GM21825 (cell line): Measurements from ENCODE around the gene SSTR5.

Source experiments
- ATAC-seq: cut with Tn5 transposase; IDR thresholded peaks from one replicate; pipeline ENCODE4 v1.9.1; 2021; ENCODE audit warnings: mild to moderate bottlenecking, moderate library complexity; ENCODE audit not compliant: unreplicated experiment

Gene SSTR5

DNA sequence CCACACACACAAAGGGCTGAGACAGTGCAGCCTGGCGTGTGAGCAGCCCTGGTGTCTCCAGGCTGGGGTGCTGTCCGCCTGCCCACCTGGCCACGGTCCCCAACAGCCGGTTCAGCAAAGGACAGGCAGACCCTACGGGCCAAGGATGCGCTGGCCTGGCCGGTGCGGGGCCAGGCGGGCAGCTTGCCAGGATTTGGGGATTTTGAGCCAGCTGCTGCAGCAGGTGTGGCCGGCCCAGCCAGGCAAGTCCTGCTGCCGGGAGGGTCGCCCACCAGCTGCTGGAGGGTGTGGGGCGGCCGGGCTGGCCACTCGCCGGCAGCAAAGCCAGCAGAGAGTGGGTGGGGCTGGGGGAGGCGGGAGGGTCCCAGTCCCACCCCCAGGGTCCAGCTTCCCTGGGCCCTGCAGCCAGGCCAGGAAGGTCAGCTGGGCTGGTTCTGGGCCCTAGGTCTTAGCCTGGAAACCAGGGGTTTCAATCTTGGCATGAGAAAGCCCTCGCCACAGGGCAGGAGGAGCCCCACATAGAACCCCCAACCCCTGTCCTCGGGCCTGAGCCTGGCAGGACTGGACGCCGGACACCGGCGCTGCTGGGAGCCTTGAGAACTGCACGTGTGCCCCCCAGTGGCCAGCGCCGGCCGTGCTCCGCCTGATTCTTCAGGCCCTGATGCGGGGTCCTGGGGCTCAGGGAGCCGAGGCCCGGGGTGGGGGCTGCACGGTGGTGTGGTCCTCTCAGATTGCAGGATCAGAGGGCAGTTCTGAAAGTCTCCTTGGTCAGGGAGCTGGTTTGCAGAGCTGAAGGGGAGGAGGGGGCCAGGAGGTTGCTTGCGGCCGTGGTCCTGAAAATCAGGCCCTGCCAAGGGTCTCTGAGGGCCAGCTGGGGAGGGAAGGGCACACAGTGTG, 17.6 kb upstream of the SSTR5 start:
- no peak for ATAC-seq

DNA sequence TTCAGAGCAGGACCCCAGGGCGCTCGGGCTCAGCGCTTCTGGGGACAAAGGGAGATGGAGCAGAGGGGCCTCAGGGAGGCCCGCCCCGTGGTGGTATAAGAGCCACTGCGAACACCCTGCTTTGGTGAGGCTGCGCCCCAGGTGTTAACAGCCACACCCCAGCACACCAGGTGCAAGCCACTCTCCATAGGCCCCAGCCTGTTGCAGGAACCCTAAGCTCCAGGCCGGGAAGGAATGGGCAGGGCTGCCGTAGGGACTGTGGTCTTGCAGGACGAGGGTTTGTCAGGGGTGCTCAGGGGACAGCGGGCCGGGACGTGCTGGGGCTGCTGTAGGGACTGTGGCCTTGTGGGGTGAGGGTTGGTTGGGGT, 17.0 kb upstream of the SSTR5 start:
- ATAC-seq, result no peak

DNA sequence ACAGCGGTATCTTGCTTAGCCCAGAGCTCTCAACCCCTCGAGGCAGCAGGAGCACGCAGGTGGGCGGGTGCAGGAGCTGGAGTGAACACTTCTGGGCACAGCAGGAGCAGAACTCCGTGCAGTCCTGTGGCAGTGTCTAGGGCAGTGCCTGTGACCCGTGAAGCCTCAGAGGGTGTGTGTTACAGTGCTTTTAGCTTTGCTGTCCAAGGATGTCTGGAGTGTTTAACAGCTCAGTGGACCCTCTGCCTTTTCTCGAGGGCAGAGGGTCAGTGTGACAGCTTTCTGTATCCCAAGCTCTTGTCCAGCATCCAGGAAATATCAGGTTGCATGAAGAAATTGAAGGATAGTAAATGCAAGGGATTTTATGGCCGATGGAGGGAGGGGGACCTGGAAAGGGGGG, 16.4 kb upstream of the SSTR5 start:
- ATAC-seq, result no peak

DNA sequence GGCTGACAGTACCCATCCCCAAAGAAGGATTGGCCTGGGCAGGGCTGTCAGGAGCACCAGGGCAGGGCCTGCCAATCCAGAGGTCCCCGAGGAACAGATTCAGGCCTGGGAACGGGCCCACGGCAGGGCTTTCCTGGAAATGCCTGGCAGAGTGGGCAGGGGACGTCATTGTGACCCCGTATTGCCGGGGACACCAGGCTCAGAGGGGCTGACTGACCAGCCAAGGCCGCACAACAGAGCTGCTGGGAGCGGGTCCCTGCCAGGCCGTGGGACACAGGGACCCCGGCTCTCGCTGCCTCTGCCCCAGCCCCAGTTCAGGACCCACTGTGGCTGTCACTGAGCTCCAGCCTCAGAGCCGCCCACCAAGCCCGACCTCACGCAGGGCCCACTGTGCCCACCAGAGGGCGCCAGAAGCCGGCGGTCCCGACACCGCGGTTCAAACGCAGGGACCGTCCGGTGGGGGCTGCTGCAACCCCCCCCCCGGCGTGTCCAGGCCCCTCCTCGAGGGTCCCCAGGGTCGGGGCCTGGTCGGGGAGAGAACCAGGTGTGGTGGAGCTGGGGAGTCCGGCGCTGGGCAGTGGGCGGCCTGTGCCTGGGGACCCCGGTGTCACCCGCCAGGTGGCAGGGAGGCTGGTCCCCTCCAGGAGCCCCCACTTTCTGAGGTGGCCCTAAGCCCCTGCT, 15.2 kb upstream of the SSTR5 start:
- ATAC-seq, result no peak

DNA sequence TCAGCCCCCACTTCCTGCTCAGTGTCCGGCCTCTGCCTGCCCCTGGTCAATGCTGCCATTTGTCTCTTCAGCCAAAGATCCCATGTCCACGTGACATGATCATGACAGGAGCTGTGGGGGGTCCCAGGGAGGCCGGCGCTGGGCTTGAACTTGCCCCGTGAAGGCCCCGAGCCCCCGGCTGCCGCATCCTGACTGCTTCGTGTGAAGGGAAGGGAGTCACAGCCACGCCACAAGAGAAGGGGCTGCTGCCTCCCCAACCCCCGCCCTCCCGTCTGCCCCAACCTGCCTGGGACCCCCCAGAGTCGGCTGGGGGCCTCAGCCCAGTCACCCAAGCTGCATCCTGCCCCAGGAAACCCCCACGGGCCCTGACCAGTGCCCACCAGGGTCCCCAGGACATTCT, 14.3 kb upstream of the SSTR5 start:
- ATAC-seq, result no peak

DNA sequence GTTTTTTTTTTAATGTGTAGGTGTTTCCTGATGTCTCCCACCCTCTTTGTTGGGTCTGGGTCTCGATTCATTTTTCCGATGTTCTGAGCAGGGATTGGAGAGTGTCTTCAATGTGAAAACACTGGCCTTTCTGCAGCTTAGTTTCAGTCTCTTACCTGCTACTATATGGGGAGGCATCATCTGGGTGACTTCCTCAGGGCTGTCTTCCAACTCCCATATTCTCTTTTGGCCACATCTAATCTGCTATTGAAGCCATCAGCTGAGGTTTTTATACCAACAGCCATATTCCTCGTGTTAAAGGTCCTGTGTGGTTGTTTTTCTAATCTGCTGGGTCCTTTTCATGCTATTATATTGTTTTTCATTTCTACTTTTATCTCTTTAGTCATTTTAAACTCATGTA, 13.2 kb upstream of the SSTR5 start:
- no peak for ATAC-seq

DNA sequence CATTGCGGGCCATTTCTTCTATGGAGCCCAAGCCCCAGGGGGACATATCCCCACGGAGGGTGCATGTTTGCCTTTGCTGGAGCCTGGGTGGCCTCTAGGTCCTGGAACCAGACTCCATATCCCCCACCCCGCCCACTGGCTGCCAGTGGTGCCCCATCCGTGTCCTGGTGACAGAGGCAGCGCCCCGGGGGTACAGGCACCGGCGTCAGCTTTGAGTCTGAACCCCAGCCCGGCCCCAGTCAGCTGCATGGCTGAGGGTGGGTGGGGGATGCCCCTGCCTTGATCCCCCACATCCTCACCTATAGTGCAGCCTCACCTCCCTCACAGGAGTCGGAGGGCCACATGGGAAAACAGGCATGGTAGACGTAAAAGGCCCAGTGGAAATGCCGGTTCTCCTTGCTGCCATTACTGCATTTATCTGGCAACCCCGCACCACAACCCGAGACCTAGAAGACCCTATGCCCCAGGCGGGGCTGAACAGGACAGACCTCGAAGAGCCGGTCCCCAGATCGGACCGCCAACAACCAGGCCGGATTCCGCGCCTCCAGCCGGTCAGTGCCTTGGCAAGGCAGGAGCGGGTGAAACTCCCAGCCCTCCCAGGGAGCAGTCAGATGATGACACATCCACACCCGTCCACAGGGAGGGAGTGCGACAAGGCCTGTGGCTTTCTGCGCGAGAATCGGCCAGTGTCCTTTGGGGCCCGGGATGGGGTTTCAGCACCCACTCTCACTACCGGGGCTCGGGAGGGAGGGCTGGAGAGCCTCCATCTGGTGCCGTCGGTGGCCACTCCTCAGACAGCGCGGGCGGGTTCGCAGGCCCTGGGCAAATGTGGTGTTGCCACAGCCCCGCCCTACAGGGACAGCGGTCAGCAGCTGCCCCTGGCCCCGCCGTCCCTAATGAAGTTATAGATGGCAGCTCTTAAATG, 11.9 kb upstream of the SSTR5 start:
- ATAC-seq, result no peak

DNA sequence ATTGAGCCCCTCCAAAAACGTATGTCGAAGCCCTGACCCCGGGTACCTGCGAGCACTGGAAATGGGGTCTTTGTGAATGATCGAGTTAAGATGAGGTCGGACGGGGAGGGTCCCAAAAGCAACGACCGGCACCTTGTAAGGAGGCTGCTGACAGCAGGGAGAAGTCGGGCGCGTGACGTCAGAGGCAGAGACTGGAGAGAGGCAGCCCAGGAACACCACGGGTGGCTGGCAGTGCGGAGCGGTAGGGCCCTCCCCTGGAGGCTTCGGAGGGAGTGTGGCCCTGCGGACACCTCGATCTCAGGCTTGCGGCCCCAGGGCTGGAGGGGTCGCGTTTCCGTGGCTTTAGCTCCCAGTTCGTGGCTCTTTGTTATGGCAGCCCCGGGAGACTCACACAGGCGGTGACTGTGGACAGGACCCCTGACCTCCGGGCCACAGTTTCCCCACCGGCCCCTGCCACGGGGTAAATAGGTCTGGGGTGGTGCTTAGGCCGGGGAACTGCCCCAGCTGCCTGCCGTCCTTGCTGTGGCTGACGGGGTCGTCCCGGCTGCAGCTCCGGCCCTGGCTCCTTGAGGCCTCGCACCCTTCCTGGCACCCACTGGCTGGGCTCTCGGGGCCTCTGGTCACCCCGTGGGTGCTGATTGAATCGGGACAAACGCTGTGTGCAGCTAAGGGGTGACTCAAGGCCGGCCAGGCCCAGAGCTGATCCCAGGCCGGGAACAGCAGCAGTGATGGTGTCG, 10.6 kb upstream of the SSTR5 start:
- ATAC-seq, result no peak

DNA sequence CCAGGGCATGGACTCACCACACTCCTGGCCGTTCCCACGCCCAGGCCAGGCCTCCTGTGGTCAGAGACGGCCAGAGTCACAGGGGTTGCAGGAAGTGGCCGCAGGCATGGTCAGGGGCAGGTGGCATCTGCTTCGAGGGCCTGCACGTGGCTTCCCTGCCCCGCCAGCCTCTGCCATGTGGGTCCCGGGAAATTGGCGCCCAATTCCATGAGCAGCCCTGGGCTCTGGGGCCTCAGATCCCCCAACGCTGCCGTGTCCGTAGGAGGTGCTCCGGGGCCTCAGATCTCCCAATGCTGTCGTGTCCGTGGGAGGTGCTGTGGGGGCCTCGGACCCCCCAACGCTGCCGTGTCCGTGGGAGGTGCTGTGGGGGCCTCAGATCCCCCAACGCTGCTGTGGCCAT, 9.7 kb upstream of the SSTR5 start:
- ATAC-seq, result no peak

DNA sequence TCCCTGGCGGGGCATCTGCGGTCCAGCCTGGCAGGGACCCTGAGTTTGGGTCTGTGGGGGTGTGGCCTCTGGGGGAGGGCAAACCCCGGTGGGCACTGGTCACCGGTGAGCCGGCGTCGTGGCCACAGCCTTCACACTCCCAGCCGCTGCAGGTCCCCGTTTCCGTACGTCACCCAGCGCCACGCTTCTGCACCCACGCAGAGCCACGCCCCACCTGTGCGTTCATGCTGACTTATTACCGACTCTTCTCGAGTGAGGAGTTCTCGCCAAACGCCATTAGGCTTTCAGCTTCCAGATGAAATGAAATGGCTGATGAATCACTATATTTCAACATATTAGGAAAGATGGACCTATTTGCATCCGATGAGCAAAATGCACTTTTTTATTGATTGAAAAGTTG, 8.8 kb upstream of the SSTR5 start:
- ATAC-seq, result no peak

DNA sequence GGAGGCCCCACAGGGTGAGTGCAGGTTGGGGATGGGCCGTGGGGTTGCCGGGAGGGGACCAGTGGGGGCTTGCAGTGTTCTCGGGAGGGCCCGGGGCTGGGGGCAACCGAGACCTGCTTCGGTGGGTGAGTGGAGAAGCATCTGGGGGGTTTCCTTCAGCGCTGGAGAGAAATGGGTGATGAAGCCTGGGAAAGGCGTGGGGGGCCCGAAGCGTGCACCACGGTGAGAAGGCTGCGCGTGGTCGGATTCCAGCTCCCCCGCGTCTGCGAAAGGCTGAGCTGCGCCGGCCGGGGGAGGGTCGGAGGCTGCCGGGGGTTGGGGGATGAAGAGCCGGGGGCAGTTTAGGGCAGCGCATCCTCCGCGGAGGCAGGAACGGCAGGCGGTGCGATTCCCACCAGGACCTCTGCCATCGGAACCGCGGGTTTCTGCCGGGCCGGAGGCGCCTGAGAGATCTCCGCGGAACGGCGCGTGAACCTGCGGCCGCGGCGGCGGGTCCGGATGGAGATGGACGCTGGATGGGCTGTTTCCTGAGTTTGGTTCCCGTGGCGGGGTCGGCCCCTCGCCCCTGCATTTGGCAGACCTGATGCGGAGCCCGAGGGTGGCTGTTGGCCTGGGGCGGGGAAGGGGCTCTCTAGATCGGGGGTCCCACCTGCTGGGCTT, 6.9 kb upstream of the SSTR5 start:
- no peak for ATAC-seq

DNA sequence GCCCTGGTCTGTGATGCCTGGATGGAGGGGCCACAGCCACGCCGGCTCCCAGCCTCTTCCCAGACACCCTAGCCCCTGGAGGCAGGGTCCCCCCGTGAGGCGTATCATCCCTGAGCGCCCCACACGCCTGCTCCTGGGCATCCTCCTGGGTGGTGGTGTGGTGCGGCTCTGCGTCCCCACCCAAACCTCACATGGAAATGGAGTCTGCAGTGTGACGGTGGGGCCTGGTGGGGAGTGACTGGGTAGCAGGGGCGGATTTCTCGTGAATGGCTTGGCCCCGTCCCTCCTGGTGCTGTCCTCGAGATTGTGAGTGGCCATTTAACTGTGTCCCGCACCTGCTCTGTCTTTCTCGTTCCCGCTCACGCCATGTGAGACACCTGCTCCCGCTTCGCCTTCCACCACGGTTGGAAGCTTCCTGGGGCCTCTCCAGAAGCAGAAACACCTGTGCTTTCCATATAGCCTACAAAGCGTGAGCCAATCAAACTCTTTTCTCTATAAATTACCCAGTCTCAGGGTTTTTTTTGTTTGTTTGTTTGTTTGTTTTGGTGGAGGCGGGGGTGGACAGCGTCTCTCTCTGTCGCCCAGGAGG, 5.9 kb upstream of the SSTR5 start:
- ATAC-seq, result no peak

DNA sequence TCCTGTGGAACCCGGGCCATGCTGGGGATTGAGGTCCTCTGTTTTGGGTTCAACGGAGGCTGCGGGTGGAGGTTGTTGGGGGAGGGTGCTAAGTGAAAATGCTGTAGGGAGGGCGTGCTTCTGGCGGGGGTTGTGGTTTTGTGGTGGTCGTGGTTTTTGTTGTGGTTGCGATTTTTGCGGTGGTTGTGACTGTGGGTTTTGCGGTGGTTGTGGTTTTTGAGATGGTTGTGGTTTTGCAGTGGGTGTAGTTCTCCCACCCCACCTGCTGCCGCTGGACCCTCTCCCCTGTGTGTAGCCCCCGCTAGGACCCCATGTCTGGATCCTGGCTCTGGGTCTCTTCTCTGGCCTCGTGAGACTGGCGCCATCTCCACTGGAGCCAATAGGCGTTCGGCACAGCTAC, 4.9 kb upstream of the SSTR5 start:
- no peak for ATAC-seq

DNA sequence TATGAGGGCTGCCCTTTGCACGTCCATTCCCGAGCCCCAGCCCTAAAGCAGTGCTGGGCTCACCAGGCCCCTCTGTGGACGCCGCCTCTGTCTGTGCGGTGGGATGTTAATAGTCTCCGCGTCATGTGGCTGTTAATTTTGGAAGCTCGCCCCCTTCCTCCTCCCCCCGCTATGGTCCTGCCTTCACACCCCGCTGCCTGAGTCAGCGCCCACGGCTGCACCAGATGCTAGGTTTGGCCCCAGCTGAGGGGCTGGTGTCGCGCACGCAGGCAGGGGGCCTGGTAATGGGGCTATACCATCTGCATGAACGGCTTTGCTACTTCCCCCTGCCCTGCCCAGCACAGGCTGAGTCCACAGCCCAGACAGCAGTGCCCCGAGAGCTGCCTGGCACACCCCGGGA, 4.1 kb upstream of the SSTR5 start:
- ATAC-seq, result no peak

DNA sequence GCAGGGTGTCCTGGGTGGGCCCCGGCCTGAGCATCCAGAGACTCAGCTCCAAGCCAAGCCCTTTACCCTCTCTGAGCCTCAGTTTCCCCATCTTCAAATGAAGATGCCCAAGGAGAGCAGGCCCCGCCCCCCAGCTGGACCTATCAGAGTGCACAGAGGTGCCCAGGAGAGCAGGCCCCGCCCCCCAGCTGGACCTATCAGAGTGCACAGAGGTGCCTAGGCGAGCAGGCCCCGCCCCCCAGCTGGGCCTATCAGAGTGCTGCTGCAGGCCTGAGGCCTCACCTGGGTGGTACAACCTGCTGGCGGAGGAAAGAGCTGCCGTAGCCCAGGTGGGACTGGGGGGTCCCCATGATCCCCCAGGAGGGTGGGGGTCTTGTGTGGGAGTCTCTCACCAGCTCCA, 3.4 kb upstream of the SSTR5 start:
- ATAC-seq, result no peak

DNA sequence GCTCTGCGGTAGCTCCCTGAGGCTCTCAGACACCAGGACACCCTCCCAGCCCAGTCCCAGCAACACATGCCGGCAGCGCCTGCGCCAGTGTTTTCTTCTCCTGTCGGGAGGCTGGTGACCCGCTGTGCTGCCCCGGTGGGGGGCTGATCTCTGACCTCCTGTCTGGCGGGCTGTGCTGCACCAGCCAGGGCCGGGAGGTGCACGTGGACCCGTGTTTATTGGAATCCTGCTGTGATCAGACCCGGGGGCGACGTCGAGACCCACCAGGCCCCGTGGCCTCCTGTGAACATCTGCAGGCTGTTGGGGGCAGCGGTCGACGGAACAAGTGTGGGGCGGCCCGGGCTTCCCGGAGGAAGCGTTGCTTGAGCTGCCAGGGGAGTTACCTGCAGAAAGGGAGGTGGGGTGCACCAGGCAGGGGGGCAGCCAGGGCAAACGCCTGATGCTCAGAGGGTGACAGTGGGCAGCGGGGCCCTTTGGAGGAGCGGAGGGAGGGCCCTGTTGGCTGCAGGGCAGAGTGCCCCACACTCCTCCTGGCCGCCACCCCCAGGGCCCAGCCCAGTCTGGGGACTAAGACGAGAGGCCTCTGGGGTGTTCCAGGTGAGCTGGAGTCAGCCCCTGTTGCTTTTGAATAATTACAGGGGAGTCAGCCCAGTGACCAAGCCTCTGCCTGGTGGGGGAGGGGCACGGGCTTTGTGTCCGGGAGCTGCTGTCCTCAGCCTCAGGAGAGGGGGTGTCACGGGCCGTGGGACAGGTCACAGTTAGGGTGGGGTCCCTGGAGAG, 2.3 kb upstream of the SSTR5 start:
- ATAC-seq, result no peak

DNA sequence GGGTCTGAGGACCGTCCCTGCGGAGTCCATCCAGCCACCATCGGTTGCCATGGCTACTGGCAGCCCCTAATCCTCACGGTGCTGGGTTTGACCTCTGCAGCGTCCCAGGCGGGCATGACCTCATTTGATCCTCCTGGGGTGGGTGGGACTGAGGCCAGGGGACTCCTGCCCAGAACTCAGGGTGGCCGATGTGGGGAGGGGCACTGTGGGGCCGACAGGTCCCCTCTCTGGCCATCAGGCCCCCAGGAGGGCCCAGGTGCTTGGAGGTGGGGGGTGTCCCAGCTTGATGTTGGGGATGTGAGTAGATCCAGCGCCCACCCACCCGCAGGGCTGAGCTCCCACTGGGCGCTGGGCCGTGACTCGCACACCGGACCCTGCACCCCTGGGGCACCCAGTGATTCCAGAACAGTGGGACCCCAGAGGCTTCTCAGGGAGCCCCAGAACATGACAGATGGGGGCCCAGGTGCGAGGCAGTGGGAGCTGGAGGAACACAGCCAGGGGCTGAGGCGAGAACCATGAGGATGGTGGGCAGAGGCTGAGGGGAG, 1.6 kb upstream of the SSTR5 start:
- no peak for ATAC-seq

DNA sequence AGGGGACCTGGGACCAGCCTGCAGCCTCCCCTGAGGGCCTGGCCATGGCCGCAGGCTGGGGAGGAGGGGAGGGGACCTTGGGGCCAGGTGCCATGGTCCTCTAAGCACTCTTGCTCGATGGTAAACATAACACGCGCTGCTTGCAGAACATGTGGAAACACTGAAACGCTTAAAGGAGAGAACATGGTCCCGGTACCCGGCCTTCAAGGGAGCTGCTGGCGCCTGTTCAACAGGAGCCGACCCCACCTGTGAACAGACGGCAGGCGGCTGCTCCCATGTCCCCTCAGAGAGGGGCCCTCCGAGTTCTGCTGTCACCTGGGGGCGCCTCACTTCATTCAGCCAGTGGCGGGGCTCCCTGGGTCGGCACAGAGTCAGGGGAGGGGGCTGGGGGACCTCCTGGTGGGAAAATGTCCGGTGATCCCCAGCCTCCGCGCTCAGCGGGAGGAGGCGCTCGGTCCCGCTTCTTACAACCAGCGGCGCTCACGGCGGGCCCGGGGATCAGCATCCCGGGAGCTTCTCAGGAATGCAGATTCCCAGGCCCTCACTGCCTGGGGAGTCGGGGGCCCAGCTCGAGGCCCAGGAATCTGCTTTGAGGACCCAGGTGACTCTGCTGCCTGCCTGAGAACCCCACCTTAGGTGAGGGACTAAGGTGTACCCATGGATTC, 854 bp upstream of the SSTR5 start:
- no peak for ATAC-seq

DNA sequence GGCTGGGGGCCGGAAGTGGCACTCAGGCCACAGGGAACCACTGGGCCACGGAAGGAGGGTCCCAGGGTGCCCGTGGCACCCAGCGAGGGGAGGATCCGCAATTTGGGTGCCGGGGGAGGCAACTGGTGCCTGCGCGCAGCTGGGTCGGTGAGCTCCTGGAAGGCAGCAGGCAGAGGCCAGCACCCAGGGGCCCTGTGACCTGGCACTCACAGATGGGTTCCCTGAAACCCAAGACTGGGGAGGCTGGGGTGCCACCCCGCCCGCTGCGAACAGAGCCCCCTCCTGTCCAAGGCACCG, 663 bp downstream of the SSTR5 start:
- no peak for ATAC-seq
